ENCODE data around the gene IZUMO3.

The IZUMO3 gene

GRCh38 chr9:24516463-24516862 is 29.2 kb downstream of the IZUMO3 start:
- DNase-seq (ENCODE audit: low spot score in 2 of 2) (no peak), ATAC-seq (replicated peaks; ENCODE audit: extremely low read depth, poor library complexity, severe bottlenecking) (no peak)
- no peaks in the 10 kb centered on the region for H3K4me1 Mint-ChIP-seq
- H3K36me3 Mint-ChIP-seq (ENCODE audit: insufficient read depth), result no peaks in the 10 kb centered on the region
- no peak overlapping the region for H3K27ac Mint-ChIP-seq (ENCODE audit: low read depth)
- H3K9me3 Mint-ChIP-seq, result peaks cover 21% of the 10 kb centered on the region
- no peak overlapping the region for H3K4me3 Mint-ChIP-seq
- no peaks in the 10 kb centered on the region for H3K27me3 Mint-ChIP-seq

- Mint-ChIP-seq H3K36me3 (ENCODE audit: insufficient read depth) (no peaks in the 10 kb centered on the region), H3K27ac (ENCODE audit: low read depth) (no peak overlapping the region), H3K4me3 (no peak overlapping the region), H3K27me3 (no peaks in the 10 kb centered on the region), H3K9me3 (peaks cover 16% of the 10 kb centered on the region), H3K4me1 (no peaks in the 10 kb centered on the region)
- no peak for ATAC-seq (replicated peaks; ENCODE audit: extremely low read depth, poor library complexity, severe bottlenecking)
- DNase-seq (ENCODE audit: low spot score in 2 of 2), result no peak
These were observed 35.8 kb downstream of the IZUMO3 start for GRCh38 chr9:24509850-24510249.

GRCh38 chr9:24504521-24504920 is 41.2 kb downstream of the IZUMO3 start:
- H3K27ac Mint-ChIP-seq (ENCODE audit: low read depth), result no peak overlapping the region
- peaks cover 26% of the 10 kb centered on the region for H3K9me3 Mint-ChIP-seq
- no peaks in the 10 kb centered on the region for H3K4me1 Mint-ChIP-seq

GRCh38 chr9:24502206-24502937 is 43.3 kb downstream of the IZUMO3 start:
- Mint-ChIP-seq H3K9me3 (peaks cover 29% of the 10 kb centered on the region), H3K4me1 (no peaks in the 10 kb centered on the region), H3K36me3 (ENCODE audit: insufficient read depth) (no peaks in the 10 kb centered on the region), H3K27me3 (no peaks in the 10 kb centered on the region), H3K4me3 (no peak overlapping the region), H3K27ac (ENCODE audit: low read depth) (no peak overlapping the region)
- DNase-seq (ENCODE audit: low spot score in 2 of 2) (no peak), ATAC-seq (replicated peaks; ENCODE audit: extremely low read depth, poor library complexity, severe bottlenecking) (no peak)

More at GRCh38 chr9:24504521-24504920, 41.2 kb downstream of the IZUMO3 start:
- ATAC-seq (replicated peaks; ENCODE audit: extremely low read depth, poor library complexity, severe bottlenecking), result no peak
- Mint-ChIP-seq H3K27me3 (no peaks in the 10 kb centered on the region), H3K4me3 (no peak overlapping the region), H3K36me3 (ENCODE audit: insufficient read depth) (no peaks in the 10 kb centered on the region)
- DNase-seq (ENCODE audit: low spot score in 2 of 2), result no peak

GRCh38 chr9:24500761-24501160 is 44.9 kb downstream of the IZUMO3 start:
- DNase-seq (ENCODE audit: low spot score in 2 of 2), result no peak
- no peak for ATAC-seq (replicated peaks; ENCODE audit: extremely low read depth, poor library complexity, severe bottlenecking)
- Mint-ChIP-seq H3K27me3 (no peaks in the 10 kb centered on the region), H3K27ac (ENCODE audit: low read depth) (no peak overlapping the region), H3K4me1 (no peaks in the 10 kb centered on the region), H3K9me3 (peaks cover 25% of the 10 kb centered on the region), H3K36me3 (ENCODE audit: insufficient read depth) (no peaks in the 10 kb centered on the region), H3K4me3 (no peak overlapping the region)

GRCh38 chr9:24498632-24499031 is 47.1 kb downstream of the IZUMO3 start:
- Mint-ChIP-seq H3K36me3 (ENCODE audit: insufficient read depth) (no peaks in the 10 kb centered on the region), H3K9me3 (peaks cover 31% of the 10 kb centered on the region), H3K27ac (ENCODE audit: low read depth) (no peak overlapping the region), H3K4me1 (no peaks in the 10 kb centered on the region), H3K27me3 (no peaks in the 10 kb centered on the region), H3K4me3 (no peak overlapping the region)
- ATAC-seq (replicated peaks; ENCODE audit: extremely low read depth, poor library complexity, severe bottlenecking), result no peak
- DNase-seq (ENCODE audit: low spot score in 2 of 2), result no peak

GRCh38 chr9:24497671-24498070 is 48.0 kb downstream of the IZUMO3 start:
- no peaks in the 10 kb centered on the region for H3K27me3 Mint-ChIP-seq
- peaks cover 35% of the 10 kb centered on the region for H3K9me3 Mint-ChIP-seq
- H3K4me3 Mint-ChIP-seq, result no peak overlapping the region
- H3K27ac Mint-ChIP-seq (ENCODE audit: low read depth), result no peak overlapping the region
- DNase-seq (ENCODE audit: low spot score in 2 of 2), result no peak
- H3K4me1 Mint-ChIP-seq, result no peaks in the 10 kb centered on the region
- H3K36me3 Mint-ChIP-seq (ENCODE audit: insufficient read depth), result no peaks in the 10 kb centered on the region
- no peak for ATAC-seq (replicated peaks; ENCODE audit: extremely low read depth, poor library complexity, severe bottlenecking)

Data from central memory CD8-positive, alpha-beta T cell (primary cell).